Mononuclear cell (primary cell): ENCODE data around the gene AP2A2. TPM values are rescaled to one million over a fixed set of nuclear protein-coding genes. Genes with fewer than 3 reads are reported as not detected.

Experiments used
- H3K27me3 ChIP-seq: 2 replicates; pipeline ENCODE4 v1.6.0; 2011; ENCODE audit warnings: low read length, control low read depth; ENCODE audit not compliant: insufficient read depth
- H3K4me1 ChIP-seq: 2 replicates; pipeline ENCODE4 v1.5.1; 2011; ENCODE audit warnings: mild to moderate bottlenecking, low read length, control low read depth; ENCODE audit not compliant: insufficient read depth
- H3K4me3 ChIP-seq: 2 replicates; pipeline ENCODE4 v1.5.1; 2011; ENCODE audit warnings: mild to moderate bottlenecking, low read length, moderate library complexity
- H3K9me3 ChIP-seq: 2 replicates; pipeline ENCODE4 v1.5.1; 2011; ENCODE audit warnings: low read depth, mild to moderate bottlenecking, control low read depth, low read length
- total RNA-seq: library from RNA; depleted of rRNA; stranded (reverse); fragments of >200 nt; gene quantifications from one replicate; pipeline ENCODE4 v1.2.3, GENCODE V29; 2012

AP2A2 gene
- total RNA-seq, 1 donor, result 40.0 TPM

- Histone ChIP-seq H3K4me3 (no peak overlapping the region), H3K4me1 (no peaks in the 10 kb centered on the region), H3K9me3 (no peaks in the 10 kb centered on the region), H3K27me3 (no peaks in the 10 kb centered on the region)
Measured at GRCh38 chr11:1022411-1022810, 96.7 kb downstream of the AP2A2 start.

GRCh38 chr11:1022908-1023810 is 97.5 kb downstream of the AP2A2 start:
- no peaks in the 10 kb centered on the region for H3K27me3 ChIP-seq
- no peaks in the 10 kb centered on the region for H3K4me1 ChIP-seq
- no peak overlapping the region for H3K4me3 ChIP-seq
- H3K9me3 ChIP-seq, result no peaks in the 10 kb centered on the region

- Histone ChIP-seq H3K27me3 (no peaks in the 10 kb centered on the region), H3K9me3 (no peaks in the 10 kb centered on the region), H3K4me1 (no peaks in the 10 kb centered on the region), H3K4me3 (no peak overlapping the region)
Measured at GRCh38 chr11:1023811-1024596, 98.3 kb downstream of the AP2A2 start.

- Histone ChIP-seq H3K4me1 (no peaks in the 10 kb centered on the region), H3K9me3 (no peaks in the 10 kb centered on the region), H3K4me3 (no peak overlapping the region)
Measured at GRCh38 chr11:1024597-1025409, 99.1 kb downstream of the AP2A2 start.

GRCh38 chr11:1025410-1026162 is 99.9 kb downstream of the AP2A2 start:
- Histone ChIP-seq H3K4me1 (no peaks in the 10 kb centered on the region), H3K4me3 (no peak overlapping the region), H3K9me3 (no peaks in the 10 kb centered on the region), H3K27me3 (no peaks in the 10 kb centered on the region)

More at GRCh38 chr11:1024597-1025409, 99.1 kb downstream of the AP2A2 start:
- no peaks in the 10 kb centered on the region for H3K27me3 ChIP-seq

GRCh38 chr11:1026163-1026450 is 100.4 kb downstream of the AP2A2 start:
- no peaks in the 10 kb centered on the region for H3K27me3 ChIP-seq
- H3K4me1 ChIP-seq, result no peaks in the 10 kb centered on the region
- H3K4me3 ChIP-seq, result no peak overlapping the region
- H3K9me3 ChIP-seq, result no peaks in the 10 kb centered on the region

GRCh38 chr11:1026641-1027482 is 101.2 kb downstream of the AP2A2 start:
- no peaks in the 10 kb centered on the region for H3K27me3 ChIP-seq
- no peaks in the 10 kb centered on the region for H3K9me3 ChIP-seq
- no peak overlapping the region for H3K4me3 ChIP-seq
- no peaks in the 10 kb centered on the region for H3K4me1 ChIP-seq

GRCh38 chr11:1027483-1028290 is 102.0 kb downstream of the AP2A2 start:
- H3K9me3 ChIP-seq, result no peaks in the 10 kb centered on the region
- no peaks in the 10 kb centered on the region for H3K27me3 ChIP-seq
- H3K4me3 ChIP-seq, result no peak overlapping the region
- H3K4me1 ChIP-seq, result no peaks in the 10 kb centered on the region

- H3K4me1 ChIP-seq, result no peaks in the 10 kb centered on the region
- H3K27me3 ChIP-seq, result no peaks in the 10 kb centered on the region
- H3K9me3 ChIP-seq, result no peaks in the 10 kb centered on the region
- H3K4me3 ChIP-seq, result no peak overlapping the region
Measured at GRCh38 chr11:1028291-1028540, 102.5 kb downstream of the AP2A2 start.

GRCh38 chr11:1028616-1029015 is 102.9 kb downstream of the AP2A2 start:
- Histone ChIP-seq H3K27me3 (no peaks in the 10 kb centered on the region), H3K4me3 (no peak overlapping the region), H3K4me1 (no peaks in the 10 kb centered on the region), H3K9me3 (no peaks in the 10 kb centered on the region)

GRCh38 chr11:1029051-1029450 is 103.4 kb downstream of the AP2A2 start:
- H3K4me1 ChIP-seq, result no peaks in the 10 kb centered on the region
- no peaks in the 10 kb centered on the region for H3K27me3 ChIP-seq
- H3K9me3 ChIP-seq, result no peaks in the 10 kb centered on the region
- H3K4me3 ChIP-seq, result no peak overlapping the region

GRCh38 chr11:1029654-1030053 is 104.0 kb downstream of the AP2A2 start:
- Histone ChIP-seq H3K27me3 (no peaks in the 10 kb centered on the region), H3K9me3 (no peaks in the 10 kb centered on the region), H3K4me1 (no peaks in the 10 kb centered on the region), H3K4me3 (no peak overlapping the region)

GRCh38 chr11:1030086-1030485 is 104.4 kb downstream of the AP2A2 start:
- H3K4me3 ChIP-seq, result no peak overlapping the region
- H3K9me3 ChIP-seq, result no peaks in the 10 kb centered on the region
- H3K27me3 ChIP-seq, result no peaks in the 10 kb centered on the region
- H3K4me1 ChIP-seq, result no peaks in the 10 kb centered on the region
